ENCODE data around the gene SLC44A5.
"Not testable (repeated sequence)": the region's sequence is repeated elsewhere in the genome, so short reads cannot be mapped to it uniquely, and the experiment has no call there.

The SLC44A5 gene

GRCh38 chr1:75265792-75266191 is 345.1 kb downstream of the SLC44A5 start:
- Histone ChIP-seq H4K20me1 (ENCODE audit: insufficient read depth, low read length) (no peaks in the 10 kb centered on the region), H3K36me3 (ENCODE audit: insufficient read depth, low read length) (no peaks in the 10 kb centered on the region), H3K4me1 (ENCODE audit: insufficient read depth, low read length, severe bottlenecking) (no peaks in the 10 kb centered on the region), H3K9me3 (ENCODE audit: low read length) (no peaks in the 10 kb centered on the region), H3K27me3 (ENCODE audit: insufficient read depth, low read length) (no peaks in the 10 kb centered on the region), H3K4me3 (ENCODE audit: low read depth, low read length, poor library complexity, severe bottlenecking) (no peak overlapping the region), H2AFZ (ENCODE audit: low read length) (no peak overlapping the region), H3K9me2 (ENCODE audit: low read depth, low read length) (no peaks in the 10 kb centered on the region), H3K79me2 (ENCODE audit: insufficient read depth, low read length) (no peaks in the 10 kb centered on the region), H3K4me2 (ENCODE audit: low read length) (no peak overlapping the region), H3K9ac (ENCODE audit: low read length) (no peak overlapping the region), H3F3A (ENCODE audit: insufficient read depth, low read length) (no peaks in the 10 kb centered on the region), H3K27ac (ENCODE audit: low read depth, low read length, poor library complexity, severe bottlenecking) (no peak overlapping the region)
- TF ChIP-seq CTCF (IDR thresholded peaks at IDR 0.05; ENCODE audit: low read length) = peak; percentile 65; the same call in 1 of the 2 replicates
- TF ChIP-seq EZH2 (IDR thresholded peaks at IDR 0.05; ENCODE audit: borderline replicate concordance, low read length) = no peak

- TF ChIP-seq CTCF (IDR thresholded peaks at IDR 0.05; ENCODE audit: low read length) (no peak), EZH2 (IDR thresholded peaks at IDR 0.05; ENCODE audit: borderline replicate concordance, low read length) (no peak)
- Histone ChIP-seq H2AFZ (ENCODE audit: low read length) (no peak overlapping the region), H3K79me2 (ENCODE audit: insufficient read depth, low read length) (no peaks in the 10 kb centered on the region), H3K9me2 (ENCODE audit: low read depth, low read length) (no peaks in the 10 kb centered on the region), H3F3A (ENCODE audit: insufficient read depth, low read length) (no peaks in the 10 kb centered on the region), H3K27ac (ENCODE audit: low read depth, low read length, poor library complexity, severe bottlenecking) (no peak overlapping the region), H3K4me3 (ENCODE audit: low read depth, low read length, poor library complexity, severe bottlenecking) (no peak overlapping the region), H4K20me1 (ENCODE audit: insufficient read depth, low read length) (no peaks in the 10 kb centered on the region), H3K4me2 (ENCODE audit: low read length) (no peak overlapping the region), H3K9me3 (ENCODE audit: low read length) (no peaks in the 10 kb centered on the region), H3K9ac (ENCODE audit: low read length) (no peak overlapping the region), H3K27me3 (ENCODE audit: insufficient read depth, low read length) (no peaks in the 10 kb centered on the region), H3K4me1 (ENCODE audit: insufficient read depth, low read length, severe bottlenecking) (no peaks in the 10 kb centered on the region), H3K36me3 (ENCODE audit: insufficient read depth, low read length) (no peaks in the 10 kb centered on the region)
These were observed 346.8 kb downstream of the SLC44A5 start for GRCh38 chr1:75264112-75264511.

- H3F3A ChIP-seq (ENCODE audit: insufficient read depth, low read length); H4K20me1 ChIP-seq (ENCODE audit: insufficient read depth, low read length); H2AFZ ChIP-seq (ENCODE audit: low read length); H3K79me2 ChIP-seq (ENCODE audit: insufficient read depth, low read length); H3K27me3 ChIP-seq (ENCODE audit: insufficient read depth, low read length); H3K9me3 ChIP-seq (ENCODE audit: low read length); H3K4me1 ChIP-seq (ENCODE audit: insufficient read depth, low read length, severe bottlenecking); H3K4me2 ChIP-seq (ENCODE audit: low read length); H3K27ac ChIP-seq (ENCODE audit: low read depth, low read length, poor library complexity, severe bottlenecking); H3K36me3 ChIP-seq (ENCODE audit: insufficient read depth, low read length); H3K9me2 ChIP-seq (ENCODE audit: low read depth, low read length); H3K9ac ChIP-seq (ENCODE audit: low read length); H3K4me3 ChIP-seq (ENCODE audit: low read depth, low read length, poor library complexity, severe bottlenecking): not testable (repeated sequence)
These were observed 347.3 kb downstream of the SLC44A5 start for GRCh38 chr1:75263616-75264015.

GRCh38 chr1:75261946-75262345 is 349.0 kb downstream of the SLC44A5 start:
- H3K27ac ChIP-seq (ENCODE audit: low read depth, low read length, poor library complexity, severe bottlenecking); H3F3A ChIP-seq (ENCODE audit: insufficient read depth, low read length); H3K9me3 ChIP-seq (ENCODE audit: low read length); H3K4me1 ChIP-seq (ENCODE audit: insufficient read depth, low read length, severe bottlenecking); H4K20me1 ChIP-seq (ENCODE audit: insufficient read depth, low read length); H3K27me3 ChIP-seq (ENCODE audit: insufficient read depth, low read length); H3K36me3 ChIP-seq (ENCODE audit: insufficient read depth, low read length); H2AFZ ChIP-seq (ENCODE audit: low read length); H3K4me2 ChIP-seq (ENCODE audit: low read length); H3K9ac ChIP-seq (ENCODE audit: low read length); H3K4me3 ChIP-seq (ENCODE audit: low read depth, low read length, poor library complexity, severe bottlenecking); H3K79me2 ChIP-seq (ENCODE audit: insufficient read depth, low read length); H3K9me2 ChIP-seq (ENCODE audit: low read depth, low read length): not testable (repeated sequence)

Data from OCI-LY1 (cell line).